HG02798 (cell line): ENCODE data around the gene SPDYE2B.
"Not testable (repeated sequence)": the region's sequence is repeated elsewhere in the genome, so short reads cannot be mapped to it uniquely, and the experiment has no call there.

Source experiments
- ATAC-seq: cut with Tn5 transposase; IDR thresholded peaks from one replicate; pipeline ENCODE4 v1.9.1; 2021; ENCODE audit warnings: mild to moderate bottlenecking; ENCODE audit not compliant: unreplicated experiment, poor library complexity

The SPDYE2B gene

GRCh38 chr7:102649924-102650323 is at the start of gene SPDYE2B:
Gene SPDYE2B, plus strand, starts transcription at chr7:102650319. Its CDS starts 2,030 bp downstream, at chr7:102652349.
- ATAC-seq = not testable (repeated sequence)

- not testable (repeated sequence) for ATAC-seq
Measured at GRCh38 chr7:102602317-102602716, 47.8 kb upstream of the SPDYE2B start.

- ATAC-seq = not testable (repeated sequence)
Measured at GRCh38 chr7:102604431-102605145, 45.5 kb upstream of the SPDYE2B start.

- not testable (repeated sequence) for ATAC-seq
Measured at GRCh38 chr7:102606848-102607247, 43.3 kb upstream of the SPDYE2B start.

- ATAC-seq = not testable (repeated sequence)
Measured at GRCh38 chr7:102609734-102610133, 40.4 kb upstream of the SPDYE2B start.

- ATAC-seq = not testable (repeated sequence)
Measured at GRCh38 chr7:102610441-102610840, 39.7 kb upstream of the SPDYE2B start.

- ATAC-seq = peak; percentile 44
Measured at GRCh38 chr7:102611013-102611674, 39.0 kb upstream of the SPDYE2B start.

GRCh38 chr7:102611675-102612325 is 38.3 kb upstream of the SPDYE2B start:
- ATAC-seq = not testable (repeated sequence)

GRCh38 chr7:102613575-102614345 is 36.4 kb upstream of the SPDYE2B start:
- ATAC-seq = peak; percentile 69

- peak; percentile 26 for ATAC-seq
Measured at GRCh38 chr7:102614346-102614697, 35.8 kb upstream of the SPDYE2B start.

GRCh38 chr7:102614873-102615272 is 35.2 kb upstream of the SPDYE2B start:
- not testable (repeated sequence) for ATAC-seq

GRCh38 chr7:102615930-102616329 is 34.2 kb upstream of the SPDYE2B start:
- ATAC-seq = not testable (repeated sequence)

GRCh38 chr7:102616507-102617125 is 33.5 kb upstream of the SPDYE2B start, which contains the start of gene RASA4:
Gene RASA4, minus strand, starts transcription at chr7:102616756. Its CDS starts 67 bp downstream, at chr7:102616689.
- peak; percentile 82 for ATAC-seq

- ATAC-seq = not testable (repeated sequence)
Measured at GRCh38 chr7:102618122-102618521, 32.0 kb upstream of the SPDYE2B start.

- ATAC-seq = not testable (repeated sequence)
Measured at GRCh38 chr7:102627271-102627904, 22.7 kb upstream of the SPDYE2B start.

- not testable (repeated sequence) for ATAC-seq
Measured at GRCh38 chr7:102630622-102631021, 19.5 kb upstream of the SPDYE2B start.

GRCh38 chr7:102634299-102634698 is 15.8 kb upstream of the SPDYE2B start:
- ATAC-seq = not testable (repeated sequence)

- not testable (repeated sequence) for ATAC-seq
Measured at GRCh38 chr7:102635354-102635753, 14.8 kb upstream of the SPDYE2B start.

- ATAC-seq = not testable (repeated sequence)
Measured at GRCh38 chr7:102636956-102637355, 13.2 kb upstream of the SPDYE2B start.
